Measurements from ENCODE around the gene CDH4. TPM values are rescaled to one million over a fixed set of nuclear protein-coding genes. Genes with fewer than 3 reads are reported as not detected.

CDH4 gene
- total RNA-seq, 1 experiment from 2014 or later, result not detected

DNA sequence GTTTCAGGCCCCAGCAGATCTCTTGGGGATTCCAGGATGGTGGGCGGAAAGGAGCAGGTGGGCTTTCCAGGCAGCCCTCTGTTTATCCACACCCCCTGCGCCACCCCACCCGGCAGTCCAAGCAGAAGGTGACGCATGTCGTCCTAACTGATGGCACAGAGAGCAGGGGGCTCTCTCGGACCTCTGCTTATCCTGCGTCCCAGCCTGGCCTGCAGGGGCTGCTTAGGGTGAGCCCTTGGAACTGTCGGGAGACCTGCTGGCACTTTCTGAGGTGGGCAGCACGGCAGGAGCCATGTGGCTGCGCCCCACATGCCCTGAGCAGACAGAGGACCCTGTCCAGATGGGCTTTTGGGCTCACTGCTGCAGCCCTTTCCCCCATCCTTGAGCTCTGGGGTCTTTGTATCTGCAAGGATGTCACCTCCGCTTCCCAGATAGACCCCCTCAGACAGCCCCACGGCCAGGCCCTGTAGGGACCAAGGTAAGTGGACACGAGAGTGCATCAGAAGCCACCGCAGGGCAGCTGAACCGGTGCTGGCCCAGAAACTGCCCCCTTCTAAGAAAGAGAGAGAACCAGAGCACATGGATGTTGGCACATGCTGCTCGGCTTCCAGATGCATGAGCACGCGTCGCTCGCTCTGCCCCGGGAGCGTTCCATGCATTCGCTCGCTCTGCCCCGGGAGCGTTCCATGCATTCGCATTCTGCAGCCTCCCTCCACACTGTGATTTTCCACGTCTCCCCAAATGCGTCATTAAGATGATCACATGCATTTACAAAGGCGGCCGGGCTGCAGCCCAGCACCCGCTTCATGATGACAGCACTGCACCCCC, 566.9 kb downstream of the CDH4 start:
- Histone ChIP-seq H3K4me1 (ENCODE audit: control insufficient read depth, insufficient read depth, low read length) (no peaks in the 10 kb centered on the region), H3K4me3 (ENCODE audit: low read depth in 2 of 2, low read length in 2 of 2) (no peak overlapping the region), H3K27me3 (ENCODE audit: control insufficient read depth, insufficient read depth, low read length) (peaks cover 4% of the 10 kb centered on the region; the same call in 1 of the 2 replicates), H3K36me3 (ENCODE audit: control insufficient read depth, insufficient read depth, low read length) (no peaks in the 10 kb centered on the region), H3K9me3 (ENCODE audit: control insufficient read depth, insufficient read depth, low read depth, low read length) (no peaks in the 10 kb centered on the region), H3K27ac (ENCODE audit: low read length) (no peak overlapping the region)
- ATAC-seq (no peak), DNase-seq (ENCODE audit: low read depth, low spot score) (no peak)
- ChIA-PET CTCF (no interaction called here), POLR2A (no interaction called here)
- in situ Hi-C loops (cut with HindIII; ENCODE audit: low pct_unique_long_range_greater_than_20kb, low sequenced_read_pairs), result no loop called here
- TF ChIP-seq TCF7L2 (IDR thresholded peaks at IDR 0.05; ENCODE audit: low read depth, low read length) (no peak), POLR2AphosphoS5 (IDR thresholded peaks at IDR 0.05; ENCODE audit: low read depth, low read length) (no peak), SIN3A (IDR thresholded peaks at IDR 0.05; ENCODE audit: borderline replicate concordance, insufficient read depth, low read depth, low read length) (no peak)
- TF ChIP-seq, protein P1, sequence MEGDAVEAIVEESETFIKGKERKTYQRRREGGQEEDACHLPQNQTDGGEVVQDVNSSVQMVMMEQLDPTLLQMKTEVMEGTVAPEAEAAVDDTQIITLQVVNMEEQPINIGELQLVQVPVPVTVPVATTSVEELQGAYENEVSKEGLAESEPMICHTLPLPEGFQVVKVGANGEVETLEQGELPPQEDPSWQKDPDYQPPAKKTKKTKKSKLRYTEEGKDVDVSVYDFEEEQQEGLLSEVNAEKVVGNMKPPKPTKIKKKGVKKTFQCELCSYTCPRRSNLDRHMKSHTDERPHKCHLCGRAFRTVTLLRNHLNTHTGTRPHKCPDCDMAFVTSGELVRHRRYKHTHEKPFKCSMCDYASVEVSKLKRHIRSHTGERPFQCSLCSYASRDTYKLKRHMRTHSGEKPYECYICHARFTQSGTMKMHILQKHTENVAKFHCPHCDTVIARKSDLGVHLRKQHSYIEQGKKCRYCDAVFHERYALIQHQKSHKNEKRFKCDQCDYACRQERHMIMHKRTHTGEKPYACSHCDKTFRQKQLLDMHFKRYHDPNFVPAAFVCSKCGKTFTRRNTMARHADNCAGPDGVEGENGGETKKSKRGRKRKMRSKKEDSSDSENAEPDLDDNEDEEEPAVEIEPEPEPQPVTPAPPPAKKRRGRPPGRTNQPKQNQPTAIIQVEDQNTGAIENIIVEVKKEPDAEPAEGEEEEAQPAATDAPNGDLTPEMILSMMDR (IDR thresholded peaks at IDR 0.05), result no peak
- TF ChIP-seq, protein P2, sequence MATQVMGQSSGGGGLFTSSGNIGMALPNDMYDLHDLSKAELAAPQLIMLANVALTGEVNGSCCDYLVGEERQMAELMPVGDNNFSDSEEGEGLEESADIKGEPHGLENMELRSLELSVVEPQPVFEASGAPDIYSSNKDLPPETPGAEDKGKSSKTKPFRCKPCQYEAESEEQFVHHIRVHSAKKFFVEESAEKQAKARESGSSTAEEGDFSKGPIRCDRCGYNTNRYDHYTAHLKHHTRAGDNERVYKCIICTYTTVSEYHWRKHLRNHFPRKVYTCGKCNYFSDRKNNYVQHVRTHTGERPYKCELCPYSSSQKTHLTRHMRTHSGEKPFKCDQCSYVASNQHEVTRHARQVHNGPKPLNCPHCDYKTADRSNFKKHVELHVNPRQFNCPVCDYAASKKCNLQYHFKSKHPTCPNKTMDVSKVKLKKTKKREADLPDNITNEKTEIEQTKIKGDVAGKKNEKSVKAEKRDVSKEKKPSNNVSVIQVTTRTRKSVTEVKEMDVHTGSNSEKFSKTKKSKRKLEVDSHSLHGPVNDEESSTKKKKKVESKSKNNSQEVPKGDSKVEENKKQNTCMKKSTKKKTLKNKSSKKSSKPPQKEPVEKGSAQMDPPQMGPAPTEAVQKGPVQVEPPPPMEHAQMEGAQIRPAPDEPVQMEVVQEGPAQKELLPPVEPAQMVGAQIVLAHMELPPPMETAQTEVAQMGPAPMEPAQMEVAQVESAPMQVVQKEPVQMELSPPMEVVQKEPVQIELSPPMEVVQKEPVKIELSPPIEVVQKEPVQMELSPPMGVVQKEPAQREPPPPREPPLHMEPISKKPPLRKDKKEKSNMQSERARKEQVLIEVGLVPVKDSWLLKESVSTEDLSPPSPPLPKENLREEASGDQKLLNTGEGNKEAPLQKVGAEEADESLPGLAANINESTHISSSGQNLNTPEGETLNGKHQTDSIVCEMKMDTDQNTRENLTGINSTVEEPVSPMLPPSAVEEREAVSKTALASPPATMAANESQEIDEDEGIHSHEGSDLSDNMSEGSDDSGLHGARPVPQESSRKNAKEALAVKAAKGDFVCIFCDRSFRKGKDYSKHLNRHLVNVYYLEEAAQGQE (IDR thresholded peaks at IDR 0.05; ENCODE audit: insufficient read depth in 1 of 2, low read depth in 2 of 2, low read length in 1 of 2), result no peak
- intact Hi-C loops (cut with micrococcal nuclease; ENCODE audit: unreplicated experiment), result no loop called here
- BruUV-seq (replicated peaks), result no TSS peak

DNA sequence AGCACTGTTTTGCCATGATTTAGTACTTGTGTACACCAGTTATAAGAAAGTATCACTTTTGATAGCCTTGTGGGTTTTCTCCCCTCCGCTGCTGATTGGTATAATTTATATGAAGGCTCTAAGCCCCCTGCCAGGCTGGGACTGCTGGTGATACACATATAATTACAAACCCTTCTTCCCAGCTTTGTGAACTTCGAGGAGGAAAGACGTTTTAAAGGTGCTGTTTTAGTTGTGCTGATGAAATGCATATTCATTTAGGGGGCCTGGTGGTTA, 567.4 kb downstream of the CDH4 start:
- ATAC-seq (no peak), DNase-seq (ENCODE audit: low read depth, low spot score) (no peak)
- H3K4me3 ChIP-seq (ENCODE audit: low read depth in 2 of 2, low read length in 2 of 2), result no peak overlapping the region
- intact Hi-C loops (cut with micrococcal nuclease; ENCODE audit: unreplicated experiment), result no loop called here
- H3K9me3 ChIP-seq (ENCODE audit: control insufficient read depth, insufficient read depth, low read depth, low read length), result no peaks in the 10 kb centered on the region
- no peaks in the 10 kb centered on the region for H3K36me3 ChIP-seq (ENCODE audit: control insufficient read depth, insufficient read depth, low read length)
- peaks cover 4% of the 10 kb centered on the region; the same call in 1 of the 2 replicates for H3K27me3 ChIP-seq (ENCODE audit: control insufficient read depth, insufficient read depth, low read length)
- TF ChIP-seq SIN3A (IDR thresholded peaks at IDR 0.05; ENCODE audit: borderline replicate concordance, insufficient read depth, low read depth, low read length) (no peak), POLR2AphosphoS5 (IDR thresholded peaks at IDR 0.05; ENCODE audit: low read depth, low read length) (no peak), TCF7L2 (IDR thresholded peaks at IDR 0.05; ENCODE audit: low read depth, low read length) (no peak)
- TF ChIP-seq, protein P2 (IDR thresholded peaks at IDR 0.05; ENCODE audit: insufficient read depth in 1 of 2, low read depth in 2 of 2, low read length in 1 of 2), result no peak
- ChIA-PET POLR2A (no interaction called here), CTCF (no interaction called here)
- no peaks in the 10 kb centered on the region for H3K4me1 ChIP-seq (ENCODE audit: control insufficient read depth, insufficient read depth, low read length)
- BruUV-seq (replicated peaks), result no TSS peak
- H3K27ac ChIP-seq (ENCODE audit: low read length), result no peak overlapping the region
- in situ Hi-C loops (cut with HindIII; ENCODE audit: low pct_unique_long_range_greater_than_20kb, low sequenced_read_pairs), result no loop called here
